SK-N-MC (cell line): ENCODE results near the gene LYPD6.

Experiments
- EZH2 ChIP-seq: fragments of 200-600 bp; sonication (generic); IDR thresholded peaks from one replicate; pipeline ENCODE4 v1.6.1; 2017; ENCODE audit warnings: antibody characterized with exemption
- FOXP2 ChIP-seq: optimal IDR thresholded peaks from 2 replicates; pipeline ENCODE3; 2011; ENCODE audit warnings: mild to moderate bottlenecking, moderate library complexity; ENCODE audit not compliant: insufficient read depth; ENCODE audit errors: extremely low read length, control extremely low read depth
- POLR2AphosphoS5 ChIP-seq: IDR thresholded peaks from 2 replicates; pipeline ENCODE4 v1.6.1; 2012; ENCODE audit warnings: mild to moderate bottlenecking, low read depth, low read length, borderline replicate concordance

DNA sequence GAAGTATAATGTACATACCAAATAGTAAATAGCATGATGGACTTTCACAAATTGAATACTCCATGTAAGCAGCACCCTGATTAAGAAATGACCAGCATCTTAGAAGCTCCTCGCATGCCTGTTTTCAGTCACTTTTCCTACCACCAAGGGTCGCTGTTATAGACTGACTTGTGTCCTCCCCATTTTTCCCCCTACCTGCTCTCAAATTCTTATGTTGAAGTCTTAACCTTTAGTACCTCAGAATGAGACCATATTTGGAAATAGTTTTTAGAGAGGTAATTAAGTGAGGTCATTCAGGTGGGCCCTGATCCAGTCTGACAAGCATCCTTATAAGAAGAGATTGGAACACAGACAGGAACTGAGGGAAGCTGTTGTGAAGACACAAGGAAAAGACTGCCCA, 125.9 kb downstream of the LYPD6 start:
- no peak for TF ChIP-seq FOXP2
- no peak for TF ChIP-seq POLR2AphosphoS5
- TF ChIP-seq EZH2, result no peak
